ENCODE measurements around the gene FZD8.

FZD8 gene

DNA sequence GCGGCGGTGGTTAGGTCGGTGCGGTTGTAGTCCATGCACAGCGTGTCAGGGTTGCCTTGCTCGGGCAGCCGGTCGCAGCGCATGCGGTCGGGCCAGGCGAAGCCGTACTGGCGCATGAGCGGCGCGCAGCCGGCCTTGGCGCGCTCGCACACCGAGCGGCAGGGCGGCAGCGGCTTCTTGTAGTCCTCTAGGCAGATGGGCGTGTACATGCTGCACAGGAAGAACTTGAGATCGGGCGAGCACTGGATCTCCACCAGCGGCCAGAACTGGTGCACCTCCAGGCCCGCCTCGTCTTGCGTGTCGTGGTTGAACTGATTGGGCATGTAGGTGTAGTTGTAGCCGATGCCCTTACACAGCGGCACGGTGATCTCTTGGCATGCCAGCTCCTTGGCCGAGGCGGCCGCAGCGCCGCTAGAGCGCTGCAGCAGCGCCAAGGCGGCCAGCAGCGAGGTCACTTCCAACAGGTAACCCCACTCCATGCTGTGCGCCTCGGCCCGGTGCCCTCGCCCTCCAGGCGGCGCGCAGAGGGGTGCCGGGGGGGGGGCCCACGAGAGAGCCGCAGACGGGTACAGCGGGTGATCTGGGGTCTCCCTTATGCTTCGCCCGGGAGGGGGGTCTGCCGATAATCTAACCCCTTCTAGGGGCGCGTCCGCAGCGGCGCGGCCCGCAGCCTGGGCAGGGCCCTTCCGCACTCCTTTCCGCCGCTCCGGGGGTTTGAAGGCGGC is 983 bp downstream of the FZD8 start:
- peak; percentile 30 to 46 for DNase-seq (ENCODE audit: low read depth in 2 of 2)

DNA sequence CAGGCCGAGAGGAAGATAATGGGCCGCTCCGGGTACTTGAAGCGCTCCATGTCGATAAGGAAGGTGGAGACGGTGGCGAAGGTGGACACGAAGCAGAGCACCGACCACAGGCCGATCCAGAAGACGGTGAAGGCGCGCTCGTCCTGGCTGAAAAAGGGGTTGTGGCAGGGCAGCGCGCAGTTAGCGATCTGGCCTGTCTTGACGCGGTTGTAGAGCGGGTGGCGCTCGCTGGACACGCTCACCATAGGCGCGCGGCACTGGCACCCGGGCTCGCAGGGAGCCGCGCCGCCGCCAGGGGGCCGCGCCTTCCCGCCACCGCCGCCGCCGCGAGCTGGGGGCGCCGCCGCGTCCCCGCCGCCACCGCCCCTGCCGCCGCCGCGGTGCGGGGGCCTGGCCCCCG is 1.6 kb downstream of the FZD8 start:
- DNase-seq (ENCODE audit: low read depth in 2 of 2): peak in 1 of 2 donors; percentile 23

DNA sequence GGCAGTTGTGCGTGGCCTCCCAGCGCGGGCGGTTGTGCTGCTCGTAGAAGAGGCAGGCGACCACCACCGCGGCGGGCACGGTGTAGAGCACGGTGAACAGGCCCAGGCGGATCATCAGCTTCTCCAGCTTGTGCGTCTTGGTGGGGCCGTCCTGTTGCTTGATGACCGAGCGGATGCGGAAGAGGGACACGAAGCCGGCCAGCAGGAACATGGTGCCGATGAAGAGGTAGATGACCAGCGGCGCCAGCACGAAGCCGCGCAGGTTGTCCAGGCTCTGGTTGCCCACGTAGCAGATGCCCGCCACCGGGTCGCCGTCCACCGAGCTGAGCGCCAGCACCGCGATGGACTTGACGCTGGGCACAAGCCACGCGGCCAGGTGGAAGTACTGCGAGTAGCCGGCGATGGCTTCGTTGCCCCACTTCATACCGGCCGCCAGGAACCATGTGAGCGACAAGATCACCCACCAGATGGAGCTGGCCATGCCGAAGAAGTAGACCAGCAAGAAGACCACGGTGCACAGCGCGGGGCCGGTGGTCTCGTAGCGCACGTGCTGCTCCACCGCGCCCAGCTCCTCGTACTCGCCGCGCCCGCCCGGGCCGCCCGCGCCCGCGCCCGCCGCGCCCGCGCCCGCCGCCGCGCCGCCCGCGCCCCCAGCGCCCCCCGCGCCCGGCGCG is 2.2 kb downstream of the FZD8 start:
- DNase-seq (ENCODE audit: low read depth in 2 of 2): no peak

DNA sequence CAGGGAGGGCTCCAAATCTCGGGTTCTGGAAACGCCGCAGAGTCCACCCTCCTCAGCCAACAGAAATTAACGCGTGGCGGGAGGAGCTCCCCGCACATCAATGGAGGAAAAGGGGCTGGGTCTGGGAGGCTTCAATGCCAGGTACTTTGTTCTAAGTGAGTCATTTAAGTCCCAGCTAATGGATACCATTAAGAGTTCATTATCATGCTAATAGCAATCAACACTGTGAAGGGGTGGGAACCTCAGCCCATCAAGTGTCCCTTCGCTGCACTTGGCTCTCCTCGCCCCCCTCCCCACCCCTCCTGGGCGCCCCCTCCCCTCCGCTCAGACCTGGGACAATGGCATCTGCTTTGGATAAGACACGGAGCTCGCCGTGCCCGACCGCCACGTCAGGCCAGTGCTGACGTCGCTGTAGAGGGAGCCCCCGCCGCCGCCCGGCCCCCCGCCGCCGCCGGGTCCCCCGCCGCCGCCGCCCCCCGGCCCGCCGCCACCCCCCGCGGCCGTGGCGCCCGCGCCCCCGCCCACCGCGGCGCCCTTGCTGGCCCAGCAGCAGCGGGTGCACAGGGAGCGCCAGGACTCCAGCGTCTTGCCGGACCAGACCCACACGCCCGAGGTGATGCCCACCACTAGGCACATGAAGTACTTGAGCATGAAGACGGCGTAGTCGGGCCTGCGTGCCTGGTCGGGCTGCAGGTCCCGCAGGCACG is 2.9 kb downstream of the FZD8 start:
- no peak for DNase-seq (ENCODE audit: low read depth in 2 of 2)

DNA sequence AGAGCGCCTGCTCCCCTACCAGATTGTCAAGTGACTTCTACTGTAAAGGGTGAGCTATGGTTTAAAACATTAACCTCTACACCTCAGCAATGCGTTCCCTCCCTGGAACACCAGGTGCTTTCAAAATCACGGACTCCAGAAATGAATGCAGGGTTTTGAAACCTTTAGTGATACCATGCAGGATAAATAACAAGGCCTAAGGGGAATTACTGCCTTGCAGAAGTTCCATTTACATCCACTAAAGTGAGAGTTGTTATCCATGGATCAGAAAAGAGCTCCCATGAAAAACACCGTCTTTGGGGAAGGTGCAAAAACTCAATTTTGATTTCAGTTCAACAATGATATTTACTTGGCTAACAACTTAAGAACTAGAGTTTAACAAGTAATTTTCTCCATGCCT is 4.0 kb downstream of the FZD8 start:
- no peak for DNase-seq (ENCODE audit: low read depth in 2 of 2)

DNA sequence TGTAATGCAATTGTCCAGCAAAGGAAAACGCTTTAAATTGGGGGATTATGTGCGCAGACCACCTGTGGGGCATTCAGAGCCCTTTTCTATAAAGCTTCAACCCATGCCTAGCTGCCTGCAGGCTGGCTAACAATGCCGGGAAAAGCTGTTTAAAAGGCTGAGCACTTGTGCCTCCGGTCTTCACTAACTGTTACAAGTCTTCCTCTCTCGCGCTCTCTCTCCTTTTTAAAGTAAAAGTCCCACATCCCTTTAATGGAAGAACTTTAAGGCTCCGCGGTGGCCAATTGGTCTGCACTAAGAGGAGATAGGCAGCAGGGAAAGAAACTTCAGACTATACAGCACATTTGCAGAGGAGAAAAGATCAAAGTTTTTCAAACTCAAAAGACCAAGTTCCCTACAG is 4.6 kb downstream of the FZD8 start:
- DNase-seq (ENCODE audit: low read depth in 2 of 2): no peak

DNA sequence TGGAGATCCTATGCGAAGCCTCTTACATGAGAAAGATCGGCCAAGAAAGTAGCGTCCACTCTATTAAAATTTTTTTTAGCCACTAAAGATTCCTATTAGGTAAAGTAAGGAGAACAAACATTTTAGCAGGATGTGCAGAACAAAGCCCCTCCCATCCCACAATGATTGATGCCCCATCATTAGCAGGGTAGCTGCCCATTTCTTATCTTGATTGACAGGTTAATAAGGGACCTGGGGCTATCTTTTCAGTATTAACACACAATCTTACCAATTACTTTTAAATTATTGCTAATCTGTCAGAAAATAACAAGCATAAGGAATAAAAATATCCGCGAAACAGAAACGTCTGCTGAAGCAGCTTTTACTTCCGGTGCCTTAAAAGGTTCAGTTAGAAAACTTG is 5.1 kb downstream of the FZD8 start:
- no peak for DNase-seq (ENCODE audit: low read depth in 2 of 2)

DNA sequence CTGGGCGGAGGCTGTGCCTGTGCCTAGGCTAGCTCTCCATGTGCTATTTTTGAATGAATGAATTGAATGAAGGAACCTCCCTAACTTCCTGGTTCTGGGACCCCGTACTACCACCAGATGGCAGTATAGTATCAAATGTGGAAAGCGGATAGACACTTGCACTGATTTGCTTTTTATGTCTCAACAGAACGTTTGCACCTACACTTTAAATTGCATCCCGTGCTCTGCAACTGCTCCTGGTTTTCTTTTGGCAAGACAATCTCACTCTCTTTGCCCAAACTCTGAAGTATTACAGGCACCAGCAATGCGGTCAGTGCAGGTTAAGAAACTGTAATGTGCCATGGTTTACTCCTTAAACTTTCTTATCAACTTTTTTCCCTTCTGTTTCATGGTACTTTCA is 6.5 kb downstream of the FZD8 start:
- no peak for DNase-seq (ENCODE audit: low read depth in 2 of 2)

DNA sequence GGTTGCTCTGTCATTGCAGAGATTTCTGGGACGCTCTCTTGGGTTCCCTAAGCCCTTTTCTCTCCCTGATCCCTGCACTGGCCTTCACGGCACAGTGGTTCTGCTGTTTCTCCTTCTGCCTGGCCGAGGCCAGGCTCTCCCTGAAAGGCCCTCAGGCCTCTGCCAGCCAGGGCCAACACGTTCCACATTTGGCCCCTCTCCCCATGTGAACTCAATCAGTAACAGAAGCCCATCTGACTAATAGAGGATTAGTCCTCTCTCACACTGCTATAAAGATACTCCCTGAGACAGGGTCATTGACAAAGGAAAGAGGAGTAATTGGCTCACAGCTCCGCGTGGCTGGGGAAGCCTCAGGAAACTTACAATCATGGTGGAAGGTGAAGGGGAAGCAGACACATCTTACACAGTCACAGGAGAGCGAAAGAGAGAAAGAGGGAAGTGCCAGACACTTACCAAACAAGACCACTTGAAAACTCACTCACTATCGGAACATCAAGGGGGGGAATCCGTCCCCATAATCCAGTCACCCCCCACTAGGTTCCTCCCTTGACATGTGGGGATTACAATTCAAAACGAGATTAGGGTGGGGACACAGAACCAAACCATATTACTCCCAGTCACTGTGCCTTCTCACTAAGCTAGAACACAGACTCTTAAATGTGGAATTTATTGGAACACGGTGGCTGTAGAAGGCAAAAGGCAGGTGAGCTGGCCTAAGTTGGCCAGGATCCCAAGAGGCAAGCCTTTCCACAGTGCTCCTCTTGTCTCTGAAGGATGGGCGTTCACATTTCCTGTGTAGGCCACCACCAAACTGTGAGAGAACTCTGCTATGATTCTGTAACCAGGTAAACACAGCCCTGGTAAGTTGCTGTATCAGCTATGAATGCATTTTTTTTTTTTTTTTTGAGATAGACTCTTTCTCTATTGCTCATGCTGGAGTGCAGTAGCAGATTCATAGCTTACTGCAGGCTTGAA is 8.8 kb downstream of the FZD8 start:
- no peak for DNase-seq (ENCODE audit: low read depth in 2 of 2)

DNA sequence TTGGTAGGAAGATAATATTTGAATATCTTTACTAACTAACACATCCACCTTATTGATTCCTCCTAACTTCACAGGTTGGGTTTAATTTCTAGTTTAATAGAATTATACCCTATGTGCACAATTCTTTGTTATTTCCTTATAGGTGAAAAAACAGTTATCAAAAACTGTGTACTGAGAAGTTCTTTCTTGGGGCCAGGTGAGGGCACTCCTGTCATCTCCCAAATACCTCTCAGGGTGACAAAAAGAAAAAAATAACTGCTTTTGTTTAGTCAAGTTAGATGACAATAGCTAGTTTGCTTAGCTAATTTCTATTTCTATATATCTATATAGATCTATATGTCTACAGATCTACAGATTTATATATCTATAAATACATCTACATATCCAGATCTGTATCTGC is 10.1 kb downstream of the FZD8 start:
- DNase-seq (ENCODE audit: low read depth in 2 of 2): no peak

DNA sequence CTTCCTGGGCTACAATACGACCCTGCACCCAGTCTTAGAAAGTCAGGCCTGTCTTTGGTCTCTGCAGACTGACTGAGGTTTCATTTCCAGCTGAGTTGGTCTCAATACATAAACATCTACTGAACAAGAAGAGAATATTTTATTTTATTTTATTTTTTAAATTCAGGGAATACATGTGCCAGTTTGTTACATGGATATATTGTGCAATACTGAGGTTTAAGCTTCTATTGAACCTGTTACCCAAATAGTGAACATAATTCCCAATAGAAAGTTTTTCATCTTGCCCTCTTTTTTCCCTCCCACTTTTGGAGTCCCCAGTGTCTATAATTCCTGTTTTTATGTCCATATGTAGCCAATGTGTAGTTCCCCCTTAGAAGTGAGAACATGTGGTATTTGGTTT is 10.7 kb downstream of the FZD8 start:
- no peak for DNase-seq (ENCODE audit: low read depth in 2 of 2)

DNA sequence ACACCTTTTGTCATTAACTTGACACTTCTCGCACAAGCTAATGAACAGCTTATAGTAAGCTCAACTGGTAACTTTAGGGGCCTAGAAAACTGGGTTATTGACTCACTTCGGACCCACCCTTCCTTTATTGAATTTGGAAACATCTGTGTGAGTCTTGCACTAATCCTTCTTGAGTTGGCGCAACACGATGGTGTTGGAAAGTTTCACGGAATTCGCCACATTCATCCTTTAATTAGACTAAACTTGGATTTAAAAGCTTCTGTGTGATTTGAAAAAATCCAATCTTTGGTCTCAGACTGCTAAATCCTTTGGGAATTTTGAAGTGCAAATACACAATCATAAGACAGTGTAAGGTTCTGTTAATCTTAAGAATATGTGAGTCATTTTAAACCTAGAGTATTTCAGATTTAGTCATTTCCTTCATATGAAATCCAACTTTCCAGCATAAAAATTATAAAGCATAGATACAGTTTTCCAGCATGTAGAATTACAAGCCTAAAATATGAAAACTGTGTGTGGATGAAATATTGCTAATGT is 15.1 kb downstream of the FZD8 start:
- no peak for DNase-seq (ENCODE audit: low read depth in 2 of 2)

DNA sequence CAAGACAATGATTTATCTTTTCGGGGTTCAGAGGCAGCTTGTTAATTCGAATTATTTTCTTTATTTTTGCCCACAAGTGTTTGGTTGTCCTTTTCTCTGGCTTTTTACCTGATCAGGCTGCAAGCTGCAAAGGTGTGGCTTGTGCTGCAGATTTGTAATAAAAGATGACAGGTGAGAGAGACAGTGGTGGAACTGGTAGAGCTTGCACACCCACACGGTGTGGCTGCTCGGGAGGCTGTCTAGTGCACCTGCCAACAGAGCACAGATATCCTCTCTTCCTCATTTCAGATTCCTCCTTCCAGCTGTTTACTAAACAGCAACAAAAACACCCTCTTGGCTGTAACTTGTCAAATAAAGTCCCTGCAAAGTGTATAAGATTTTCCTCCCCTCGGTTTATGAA is 27.8 kb downstream of the FZD8 start:
- DNase-seq (ENCODE audit: low read depth in 2 of 2): no peak

DNA sequence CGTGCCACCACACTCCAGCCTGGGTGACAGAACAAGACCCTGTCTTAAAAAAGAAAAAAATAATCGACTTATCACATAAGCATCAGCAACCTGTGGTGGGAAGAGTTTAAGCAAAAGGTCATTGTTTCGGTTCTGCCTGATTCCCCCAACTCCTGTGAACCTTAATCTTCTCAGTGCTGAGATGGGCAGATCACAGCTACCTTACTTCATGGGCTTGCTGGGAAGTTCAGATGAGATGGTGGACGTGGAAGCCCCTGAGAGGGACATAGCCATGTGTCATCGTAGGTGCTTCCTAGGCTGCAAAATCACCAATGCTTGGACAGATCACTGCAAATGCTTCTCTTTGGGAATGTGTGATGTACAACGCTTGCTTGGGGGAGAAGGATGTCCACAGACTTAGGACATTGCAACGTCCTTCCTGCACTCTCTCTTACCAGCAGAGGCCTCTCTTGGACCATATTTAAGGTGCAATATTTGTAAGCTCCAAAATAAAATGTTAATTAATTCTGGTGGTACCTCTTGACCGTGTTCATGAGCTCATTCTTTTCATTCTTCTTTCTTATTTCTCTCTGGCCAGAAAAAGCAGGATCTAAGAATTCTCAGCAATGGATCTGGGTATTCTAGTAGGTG is 28.4 kb downstream of the FZD8 start:
- no peak for DNase-seq (ENCODE audit: low read depth in 2 of 2)

DNA sequence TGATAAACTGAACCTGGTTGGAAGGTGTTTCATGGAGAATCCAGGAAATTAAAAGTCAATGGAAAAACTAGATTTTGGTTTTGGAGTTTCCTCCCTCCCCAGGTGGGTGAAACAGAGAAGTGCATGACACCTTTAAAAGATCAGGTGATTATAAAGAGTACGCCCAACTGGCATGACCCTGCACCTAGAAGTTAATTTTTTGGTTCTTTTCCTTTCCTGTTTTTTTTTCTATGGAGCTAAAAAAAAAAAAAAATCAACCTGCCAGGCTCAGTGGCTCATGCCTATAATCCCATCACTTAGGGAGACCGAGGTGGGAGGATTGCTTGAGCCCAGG is 29.0 kb downstream of the FZD8 start:
- no peak for DNase-seq (ENCODE audit: low read depth in 2 of 2)

DNA sequence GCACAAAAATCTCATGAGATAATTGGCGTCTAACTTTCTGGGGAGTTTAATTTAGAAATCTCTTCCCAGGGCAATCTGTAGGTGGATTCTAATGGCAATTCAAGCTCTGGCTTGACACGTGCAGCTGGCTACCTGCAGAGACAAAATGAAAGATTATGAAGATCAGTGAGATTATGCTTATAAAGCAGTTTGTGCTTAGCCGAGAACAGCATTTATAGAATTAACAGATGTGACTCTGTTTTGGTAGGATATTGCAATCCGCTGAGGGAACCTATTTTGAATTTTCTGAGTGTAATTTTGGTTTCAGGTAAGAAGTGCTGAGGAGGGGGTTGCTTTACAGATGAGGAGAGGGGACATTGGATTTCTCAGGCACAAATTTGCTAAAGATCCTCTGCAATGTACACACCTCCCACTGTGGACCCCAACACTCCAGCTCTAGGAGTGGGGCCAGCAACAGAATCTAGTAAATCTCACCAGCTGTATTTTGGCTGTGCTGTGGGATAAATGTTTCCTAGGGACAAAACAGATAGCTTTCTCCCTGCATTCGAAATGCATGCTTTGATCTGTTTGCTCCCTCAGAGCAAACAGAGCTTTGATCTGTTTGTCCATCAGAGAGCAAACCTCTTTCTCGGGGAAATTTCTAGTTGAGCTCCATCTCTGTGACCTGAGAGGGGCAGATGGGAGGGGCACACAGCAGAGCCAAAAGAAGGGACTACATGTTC is 29.6 kb downstream of the FZD8 start:
- DNase-seq (ENCODE audit: low read depth in 2 of 2): no peak

DNA sequence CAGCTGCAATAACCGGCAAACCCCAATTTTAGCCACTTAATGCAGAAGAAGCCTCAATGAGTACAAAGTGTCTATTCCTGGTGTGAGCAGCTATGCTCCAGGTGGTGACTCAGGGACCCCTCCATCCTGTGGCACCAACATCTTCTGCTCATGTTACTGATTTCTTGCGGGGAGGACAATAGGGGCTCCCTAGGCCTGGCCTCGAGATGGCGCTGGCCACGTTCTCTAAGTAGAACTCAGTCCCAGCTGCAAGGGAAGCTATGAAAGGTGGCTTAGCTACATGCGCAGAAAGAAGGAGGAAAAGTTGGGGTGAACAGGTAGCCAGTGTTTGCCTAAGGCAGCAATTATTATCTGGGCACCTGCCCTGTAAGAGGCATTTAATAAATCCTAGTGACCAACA is 30.3 kb downstream of the FZD8 start:
- no peak for DNase-seq (ENCODE audit: low read depth in 2 of 2)

DNA sequence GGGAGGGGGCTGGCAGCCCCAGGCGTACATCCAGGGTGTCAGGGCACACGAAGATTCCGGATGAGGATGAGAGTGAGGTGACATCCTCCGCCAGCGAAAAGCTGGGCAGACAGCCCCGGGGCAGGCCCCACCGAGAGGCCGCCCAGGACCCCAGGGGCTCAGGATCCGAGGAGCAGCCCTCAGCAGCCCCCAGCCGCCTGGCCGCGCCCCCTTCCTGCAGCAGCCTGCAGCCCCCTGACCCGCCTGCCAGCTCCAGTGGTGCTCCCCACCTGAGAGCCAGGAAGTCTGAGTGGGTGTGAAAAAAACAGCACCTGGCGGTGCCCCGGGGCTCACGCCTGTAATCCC is 33.8 kb downstream of the FZD8 start:
- no peak for DNase-seq (ENCODE audit: low read depth in 2 of 2)

DNA sequence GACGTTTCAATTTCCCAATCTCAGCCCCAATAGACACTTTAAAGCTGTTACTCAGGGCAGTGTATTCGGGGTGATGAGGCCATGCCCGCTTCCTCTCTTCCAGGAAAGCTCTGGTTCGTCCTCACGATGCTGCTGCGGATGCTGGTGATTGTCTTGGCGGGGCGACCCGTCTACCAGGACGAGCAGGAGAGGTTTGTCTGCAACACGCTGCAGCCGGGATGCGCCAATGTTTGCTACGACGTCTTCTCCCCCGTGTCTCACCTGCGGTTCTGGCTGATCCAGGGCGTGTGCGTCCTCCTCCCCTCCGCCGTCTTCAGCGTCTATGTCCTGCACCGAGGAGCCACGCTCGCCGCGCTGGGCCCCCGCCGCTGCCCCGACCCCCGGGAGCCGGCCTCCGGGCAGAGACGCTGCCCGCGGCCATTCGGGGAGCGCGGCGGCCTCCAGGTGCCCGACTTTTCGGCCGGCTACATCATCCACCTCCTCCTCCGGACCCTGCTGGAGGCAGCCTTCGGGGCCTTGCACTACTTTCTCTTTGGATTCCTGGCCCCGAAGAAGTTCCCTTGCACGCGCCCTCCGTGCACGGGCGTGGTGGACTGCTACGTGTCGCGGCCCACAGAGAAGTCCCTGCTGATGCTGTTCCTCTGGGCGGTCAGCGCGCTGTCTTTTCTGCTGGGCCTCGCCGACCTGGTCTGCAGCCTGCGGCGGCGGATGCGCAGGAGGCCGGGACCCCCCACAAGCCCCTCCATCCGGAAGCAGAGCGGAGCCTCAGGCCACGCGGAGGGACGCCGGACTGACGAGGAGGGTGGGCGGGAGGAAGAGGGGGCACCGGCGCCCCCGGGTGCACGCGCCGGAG is 34.4 kb downstream of the FZD8 start:
- DNase-seq (ENCODE audit: low read depth in 2 of 2): no peak

DNA sequence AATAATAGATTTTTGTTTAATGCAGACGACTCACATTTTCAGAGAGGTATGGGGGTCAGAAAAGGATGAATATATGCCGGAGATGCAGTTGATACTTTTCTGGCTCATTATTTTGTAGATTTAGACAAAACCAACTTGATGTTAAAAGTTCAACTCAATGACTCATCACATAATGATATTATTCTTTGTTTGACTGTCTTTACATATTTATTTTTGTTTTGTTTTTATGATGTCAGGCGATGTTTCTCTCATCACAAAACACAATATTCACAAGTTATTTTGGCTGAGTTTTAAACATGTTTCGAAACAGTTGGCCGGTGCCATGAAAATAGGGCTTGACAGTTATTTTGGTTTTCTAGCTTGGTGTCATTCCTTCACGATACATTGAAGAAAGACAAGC is 35.7 kb downstream of the FZD8 start:
- no peak for DNase-seq (ENCODE audit: low read depth in 2 of 2)

Data from stimulated activated CD8-positive, alpha-beta memory T cell treated with anti-CD3 and anti-CD28 coated beads, Interleukin-15, amount 100 ng/mL, for 48 hours (primary cell).